HFFc6 (cell line): ENCODE results near the gene RAI1. TPM values are rescaled to one million over a fixed set of nuclear protein-coding genes. Genes with fewer than 3 reads are reported as not detected.

ENCODE experiments used
- DNase-seq: peaks from one replicate; pipeline ENCODE4 v3.0.0-alpha.2; 2018
- H3K27ac Mint-ChIP-seq: 2 replicates; pipeline ENCODE4 v1.8.0; 2020; ENCODE audit warnings: mild to moderate bottlenecking, mixed read lengths
- H3K27me3 Mint-ChIP-seq: 2 replicates; pipeline ENCODE4 v1.8.0; 2021; ENCODE audit warnings: mild to moderate bottlenecking, moderate library complexity, mixed read lengths; ENCODE audit not compliant: insufficient read depth
- H3K36me3 Mint-ChIP-seq: 2 replicates; pipeline ENCODE4 v1.8.0; 2021; ENCODE audit warnings: low read depth, mixed read lengths
- H3K4me1 Mint-ChIP-seq: 2 replicates; pipeline ENCODE4 v1.8.0; 2020; ENCODE audit warnings: low read depth, mixed read lengths
- H3K4me3 Mint-ChIP-seq: 2 replicates; pipeline ENCODE4 v1.8.0; 2020; ENCODE audit warnings: mild to moderate bottlenecking, moderate library complexity, mixed read lengths
- H3K9me3 Mint-ChIP-seq: 2 replicates; pipeline ENCODE4 v1.8.0; 2020; ENCODE audit warnings: mild to moderate bottlenecking, mixed read lengths
- CTCF ChIP-seq: fragments of 200-600 bp; sonication (generic); IDR thresholded peaks from 2 replicates; pipeline ENCODE4 v1.5.0; 2021; ENCODE audit warnings: antibody characterized with exemption, mild to moderate bottlenecking
- total RNA-seq, 6 experiments: library from RNA; stranded (reverse); fragmentation: NEBNext Ultra II Directional; extraction: Animal tissue kit (Norgen Biotek cat#: 25700); gene quantifications; 2 replicates in 1 of 6; 3 replicates in 5 of 6; pipeline ENCODE4 v1.2.3, GENCODE V29; 2021

RAI1 gene
- total RNA-seq, 6 experiments from 2014 or later: 26.9 to 29.3 (median 29.0) TPM

GRCh38 chr17:17852930-17853329 is 171.7 kb downstream of the RAI1 start:
- TF ChIP-seq CTCF: no peak
- H3K27ac Mint-ChIP-seq: no peak overlapping the region

GRCh38 chr17:17853811-17854447 is 172.7 kb downstream of the RAI1 start:
- H3K9me3 Mint-ChIP-seq: no peaks in the 10 kb centered on the region
- peaks cover 3% of the 10 kb centered on the region for H3K27me3 Mint-ChIP-seq
- no peak for TF ChIP-seq CTCF
- no peak overlapping the region; the same call in 1 of the 2 replicates for H3K4me3 Mint-ChIP-seq
- peak; percentile 30 for DNase-seq
- H3K27ac Mint-ChIP-seq: peak overlapping the region; percentile 70
- H3K36me3 Mint-ChIP-seq: peaks cover 17% of the 10 kb centered on the region; the same call in 1 of the 2 replicates
- peaks cover 34% of the 10 kb centered on the region for H3K4me1 Mint-ChIP-seq

More at GRCh38 chr17:17852930-17853329, 171.7 kb downstream of the RAI1 start:
- Mint-ChIP-seq H3K4me1 (peaks cover 35% of the 10 kb centered on the region), H3K9me3 (no peaks in the 10 kb centered on the region), H3K36me3 (peaks cover 17% of the 10 kb centered on the region; the same call in 1 of the 2 replicates), H3K4me3 (no peak overlapping the region), H3K27me3 (peaks cover 3% of the 10 kb centered on the region)
- DNase-seq: no peak

- H3K27ac Mint-ChIP-seq: no peak overlapping the region
- no peaks in the 10 kb centered on the region for H3K9me3 Mint-ChIP-seq
- no peaks in the 10 kb centered on the region; the same call in 1 of the 2 replicates for H3K27me3 Mint-ChIP-seq
- no peak for DNase-seq
- peaks cover 16% of the 10 kb centered on the region for H3K4me1 Mint-ChIP-seq
- H3K36me3 Mint-ChIP-seq: peaks cover 10% of the 10 kb centered on the region; the same call in 1 of the 2 replicates
- no peak for TF ChIP-seq CTCF
- no peak overlapping the region for H3K4me3 Mint-ChIP-seq
Observed at GRCh38 chr17:17855976-17856375, 174.7 kb downstream of the RAI1 start.

GRCh38 chr17:17856386-17856785 is 175.1 kb downstream of the RAI1 start:
- peaks cover 2% of the 10 kb centered on the region; the same call in 1 of the 2 replicates for H3K27me3 Mint-ChIP-seq
- H3K4me1 Mint-ChIP-seq: peaks cover 16% of the 10 kb centered on the region
- no peak overlapping the region for H3K4me3 Mint-ChIP-seq
- H3K9me3 Mint-ChIP-seq: no peaks in the 10 kb centered on the region
- no peak for DNase-seq
- no peak for TF ChIP-seq CTCF
- no peak overlapping the region for H3K27ac Mint-ChIP-seq
- H3K36me3 Mint-ChIP-seq: peaks cover 10% of the 10 kb centered on the region; the same call in 1 of the 2 replicates

GRCh38 chr17:17857496-17857895 is 176.2 kb downstream of the RAI1 start:
- Mint-ChIP-seq H3K9me3 (no peaks in the 10 kb centered on the region), H3K4me1 (peaks cover 16% of the 10 kb centered on the region), H3K36me3 (peaks cover 4% of the 10 kb centered on the region; the same call in 1 of the 2 replicates), H3K27ac (no peak overlapping the region), H3K27me3 (peaks cover 2% of the 10 kb centered on the region; the same call in 1 of the 2 replicates), H3K4me3 (no peak overlapping the region)
- no peak for TF ChIP-seq CTCF
- DNase-seq: no peak
